Karpas-422 (cell line): ENCODE results near the gene SLC44A5. TPM values are rescaled to one million over a fixed set of nuclear protein-coding genes. Genes with fewer than 3 reads are reported as not detected.
"Not testable (repeated sequence)": the region's sequence is repeated elsewhere in the genome, so short reads cannot be mapped to it uniquely, and the experiment has no call there.

Source experiments
- DNase-seq: peaks from one replicate; pipeline ENCODE4 v3.0.0-alpha.2; 2015
- H2AFZ ChIP-seq: fragments of 200-600 bp; sonication (generic); 2 replicates; pipeline ENCODE4 v1.6.1; 2014; ENCODE audit warnings: antibody characterized with exemption, low read length, mixed read lengths
- H3K27ac ChIP-seq: fragments of 200-600 bp; sonication (generic); 2 replicates; pipeline ENCODE4 v1.5.1; 2014; ENCODE audit warnings: mild to moderate bottlenecking, low read length, moderate library complexity
- H3K27me3 ChIP-seq: fragments of 200-600 bp; sonication (generic); 2 replicates; pipeline ENCODE4 v1.6.1; 2014; ENCODE audit warnings: low read length, mixed read lengths
- H3K36me3 ChIP-seq: fragments of 200-600 bp; sonication (generic); 2 replicates; pipeline ENCODE4 v1.6.1; 2014; ENCODE audit warnings: low read length, mixed read lengths; ENCODE audit not compliant: insufficient read depth
- H3K4me1 ChIP-seq: fragments of 200-600 bp; sonication (generic); 2 replicates; pipeline ENCODE4 v1.6.1; 2014; ENCODE audit warnings: mild to moderate bottlenecking, low read length, mixed read lengths
- H3K4me2 ChIP-seq: fragments of 200-600 bp; sonication (generic); 2 replicates; pipeline ENCODE4 v1.6.1; 2014; ENCODE audit warnings: low read length, low read depth, mild to moderate bottlenecking; ENCODE audit not compliant: poor library complexity, severe bottlenecking
- H3K4me3 ChIP-seq: fragments of 200-600 bp; sonication (generic); 2 replicates; pipeline ENCODE4 v1.5.1; 2014; ENCODE audit warnings: mild to moderate bottlenecking, antibody characterized with exemption, low read length, mixed read lengths
- H3K79me2 ChIP-seq: fragments of 200-600 bp; sonication (generic); 2 replicates; pipeline ENCODE4 v1.6.1; 2014; ENCODE audit warnings: mild to moderate bottlenecking, low read length, mixed read lengths
- H3K9ac ChIP-seq: fragments of 200-600 bp; sonication (generic); 2 replicates; pipeline ENCODE4 v1.6.0; 2014; ENCODE audit warnings: low read length
- H3K9me2 ChIP-seq: fragments of 200-600 bp; sonication (generic), shearing (Covaris generic); replicated peaks from 2 replicates; pipeline ENCODE4 v1.6.0; 2014; ENCODE audit warnings: mild to moderate bottlenecking, low read length, moderate library complexity; ENCODE audit not compliant: insufficient read depth
- H3K9me3 ChIP-seq: fragments of 300-700, 200-600 bp; sonication (generic); 2 replicates; pipeline ENCODE4 v1.6.1; 2014; ENCODE audit warnings: low read length, mixed read lengths
- H4K20me1 ChIP-seq: fragments of 200-600 bp; sonication (generic); 2 replicates; pipeline ENCODE4 v1.6.1; 2014; ENCODE audit warnings: mild to moderate bottlenecking, antibody characterized with exemption, low read length, low read depth; ENCODE audit not compliant: insufficient read depth
- total RNA-seq: library from RNA; depleted of rRNA; stranded (reverse); fragments of >200 nt; shearing (Covaris generic); gene quantifications from 2 replicates; pipeline ENCODE4 v1.2.3, GENCODE V29; 2014; ENCODE audit warnings: low replicate concordance; rRNA removed

SLC44A5 gene
- total RNA-seq: 0.04 TPM in 1 of 2 replicates, not detected in the other

GRCh38 chr1:75611014-75611413 is at the start of gene SLC44A5:
SLC44A5 (minus strand) TSS chr1:75611114; CDS start chr1:75541447, 69,667 bp downstream.
- DNase-seq: no peak
- no peak within 1 kb of the TSS for H3K9ac ChIP-seq
- H3K4me2 ChIP-seq: no peak within 1 kb of the TSS
- no peak within 1 kb of the TSS for H2AFZ ChIP-seq
- no peaks in the 10 kb centered on the region for H3K9me3 ChIP-seq
- H3K9me2 ChIP-seq: no peaks in the 10 kb centered on the region
- no peak within 1 kb of the TSS for H3K4me3 ChIP-seq
- no peaks in the 10 kb centered on the region for H3K27me3 ChIP-seq
- H3K79me2 ChIP-seq: no peaks in the 10 kb centered on the region
- no peaks in the 10 kb centered on the region for H3K36me3 ChIP-seq
- H3K4me1 ChIP-seq: no peaks in the 10 kb centered on the region
- no peak within 1 kb of the TSS for H3K27ac ChIP-seq
- no peaks in the 10 kb centered on the region for H4K20me1 ChIP-seq

DNA sequence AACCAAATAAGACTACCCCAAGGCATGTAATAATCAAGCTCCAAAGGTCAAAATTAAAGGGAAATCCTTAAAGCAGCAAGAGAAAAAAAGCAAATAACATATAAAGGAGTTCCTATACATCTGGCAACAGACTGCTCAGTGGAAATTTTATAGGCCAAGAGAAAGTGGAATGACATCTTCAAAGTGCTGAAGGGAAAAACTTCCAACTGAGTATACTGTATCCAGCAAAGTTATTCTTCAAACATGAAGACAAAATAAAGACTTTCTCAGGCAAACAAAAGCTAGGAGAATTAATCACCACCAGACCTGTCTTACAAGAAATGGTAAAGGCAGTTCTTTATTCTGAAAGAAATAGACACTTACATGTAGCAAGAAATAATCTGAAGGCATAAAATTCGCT is 45.0 kb upstream of the SLC44A5 start:
- no peak for DNase-seq
- H3K4me1 ChIP-seq: peaks cover 4% of the 10 kb centered on the region; the same call in 1 of the 2 replicates
- no peak overlapping the region for H3K4me2 ChIP-seq
- H4K20me1 ChIP-seq: no peaks in the 10 kb centered on the region
- H3K36me3 ChIP-seq: no peaks in the 10 kb centered on the region
- no peak overlapping the region for H2AFZ ChIP-seq
- H3K27ac ChIP-seq: no peak overlapping the region
- H3K9ac ChIP-seq: no peak overlapping the region
- no peaks in the 10 kb centered on the region for H3K9me3 ChIP-seq
- no peaks in the 10 kb centered on the region for H3K79me2 ChIP-seq
- H3K4me3 ChIP-seq: no peak overlapping the region
- no peaks in the 10 kb centered on the region for H3K27me3 ChIP-seq
- H3K9me2 ChIP-seq: no peaks in the 10 kb centered on the region

- not testable (repeated sequence) for H3K36me3 ChIP-seq, H3K9me2 ChIP-seq, H4K20me1 ChIP-seq, H3K9ac ChIP-seq, H3K4me3 ChIP-seq, H3K27me3 ChIP-seq, H3K4me2 ChIP-seq, H3K4me1 ChIP-seq, H3K27ac ChIP-seq, DNase-seq, H2AFZ ChIP-seq, H3K79me2 ChIP-seq, H3K9me3 ChIP-seq
Measured at GRCh38 chr1:75647183-75647582, 36.3 kb upstream of the SLC44A5 start.

GRCh38 chr1:75645153-75645552 is 34.2 kb upstream of the SLC44A5 start:
- H2AFZ ChIP-seq, H3K4me2 ChIP-seq, H3K36me3 ChIP-seq, H3K9ac ChIP-seq, H3K4me1 ChIP-seq, H3K27ac ChIP-seq, H4K20me1 ChIP-seq, DNase-seq, H3K9me2 ChIP-seq, H3K79me2 ChIP-seq, H3K27me3 ChIP-seq, H3K9me3 ChIP-seq, H3K4me3 ChIP-seq: not testable (repeated sequence)

GRCh38 chr1:75643460-75643859 is 32.5 kb upstream of the SLC44A5 start:
- Histone ChIP-seq H3K9me3 (no peaks in the 10 kb centered on the region; the same call in 1 of the 2 replicates), H3K27me3 (no peaks in the 10 kb centered on the region), H3K4me1 (no peaks in the 10 kb centered on the region), H4K20me1 (no peaks in the 10 kb centered on the region), H3K4me2 (no peak overlapping the region), H2AFZ (no peak overlapping the region), H3K36me3 (no peaks in the 10 kb centered on the region), H3K9ac (no peak overlapping the region), H3K4me3 (no peak overlapping the region), H3K79me2 (no peaks in the 10 kb centered on the region), H3K27ac (no peak overlapping the region), H3K9me2 (no peaks in the 10 kb centered on the region)
- no peak for DNase-seq

DNA sequence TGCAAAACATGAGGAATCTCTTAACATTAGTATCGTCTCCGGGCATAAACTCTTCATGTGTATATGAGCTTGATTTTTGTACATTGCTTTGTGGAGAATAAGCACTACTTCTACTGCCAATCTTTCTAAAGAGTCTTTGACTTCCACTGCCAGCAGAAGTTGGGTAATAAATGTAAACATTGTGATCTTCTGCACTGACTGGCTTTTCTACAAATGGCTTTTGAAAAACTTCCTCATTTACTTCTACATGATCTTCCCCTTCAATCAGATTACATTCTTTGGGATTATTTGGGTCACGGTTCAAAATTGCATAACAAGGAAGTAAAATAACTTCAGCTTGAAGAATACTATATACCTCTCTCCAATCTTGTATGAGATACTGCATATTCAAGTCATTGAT is 30.4 kb upstream of the SLC44A5 start:
- no peak overlapping the region for H2AFZ ChIP-seq
- H3K36me3 ChIP-seq: no peaks in the 10 kb centered on the region
- no peaks in the 10 kb centered on the region for H3K79me2 ChIP-seq
- H3K9me2 ChIP-seq: no peaks in the 10 kb centered on the region
- H3K9me3 ChIP-seq: no peaks in the 10 kb centered on the region
- no peak overlapping the region for H3K4me3 ChIP-seq
- no peak for DNase-seq
- H3K4me2 ChIP-seq: no peak overlapping the region
- no peaks in the 10 kb centered on the region for H4K20me1 ChIP-seq
- H3K27me3 ChIP-seq: no peaks in the 10 kb centered on the region
- no peak overlapping the region for H3K9ac ChIP-seq
- no peak overlapping the region for H3K27ac ChIP-seq
- no peaks in the 10 kb centered on the region for H3K4me1 ChIP-seq

- no peak overlapping the region for H3K27ac ChIP-seq
Measured at GRCh38 chr1:75640137-75640536, 29.2 kb upstream of the SLC44A5 start.

GRCh38 chr1:75632350-75632949 is 21.5 kb upstream of the SLC44A5 start:
- Histone ChIP-seq H3K36me3 (no peaks in the 10 kb centered on the region), H3K27me3 (no peaks in the 10 kb centered on the region), H3K79me2 (no peaks in the 10 kb centered on the region), H3K4me3 (no peak overlapping the region), H3K4me1 (no peaks in the 10 kb centered on the region), H4K20me1 (no peaks in the 10 kb centered on the region), H3K9ac (no peak overlapping the region), H3K4me2 (no peak overlapping the region), H3K9me2 (no peaks in the 10 kb centered on the region), H2AFZ (no peak overlapping the region), H3K9me3 (no peaks in the 10 kb centered on the region), H3K27ac (no peak overlapping the region)
- DNase-seq: peak; percentile 57

More at GRCh38 chr1:75640137-75640536, 29.2 kb upstream of the SLC44A5 start:
- no peaks in the 10 kb centered on the region for H4K20me1 ChIP-seq
- no peaks in the 10 kb centered on the region for H3K79me2 ChIP-seq
- no peak overlapping the region for H2AFZ ChIP-seq
- H3K27me3 ChIP-seq: no peaks in the 10 kb centered on the region
- H3K4me1 ChIP-seq: no peaks in the 10 kb centered on the region
- no peaks in the 10 kb centered on the region for H3K9me2 ChIP-seq
- no peak overlapping the region for H3K4me3 ChIP-seq
- DNase-seq: no peak
- no peak overlapping the region for H3K9ac ChIP-seq
- H3K9me3 ChIP-seq: no peaks in the 10 kb centered on the region
- H3K36me3 ChIP-seq: no peaks in the 10 kb centered on the region
- no peak overlapping the region for H3K4me2 ChIP-seq
